AG04449 (cell line): ENCODE data around the gene SHISAL1.

Experiments
- CTCF ChIA-PET: fragments of 350-600 bp; formaldehyde crosslinking; extraction: SDS; loops from one replicate; lab custom pipeline; 2021; ENCODE audit warnings: antibody characterized with exemption; lab: Yijun Ruan, JAX
- POLR2A ChIA-PET: fragments of 400-600, 350-600 bp; formaldehyde crosslinking; extraction: SDS; loops from one replicate; lab custom pipeline; 2020; ENCODE audit warnings: antibody characterized with exemption, inconsistent platforms; lab: Yijun Ruan, JAX
- DNase-seq: peaks from one replicate; pipeline ENCODE4 v3.0.0-alpha.2; 2010; ENCODE audit warnings: low read depth, low spot score
- H3K4me3 ChIP-seq: 2 replicates; pipeline ENCODE4 v1.5.1; 2011; ENCODE audit warnings: low read depth, mild to moderate bottlenecking, control low read depth, low read length
- TF ChIP-seq, protein P1 (sequence below): IDR thresholded peaks from one replicate; pipeline ENCODE4 v1.5.1; 2011; ENCODE audit warnings: mild to moderate bottlenecking, moderate library complexity, low read length, control low read depth, inconsistent platforms; ENCODE audit not compliant: insufficient read depth; ENCODE audit errors: missing control alignments

SHISAL1 gene

DNA sequence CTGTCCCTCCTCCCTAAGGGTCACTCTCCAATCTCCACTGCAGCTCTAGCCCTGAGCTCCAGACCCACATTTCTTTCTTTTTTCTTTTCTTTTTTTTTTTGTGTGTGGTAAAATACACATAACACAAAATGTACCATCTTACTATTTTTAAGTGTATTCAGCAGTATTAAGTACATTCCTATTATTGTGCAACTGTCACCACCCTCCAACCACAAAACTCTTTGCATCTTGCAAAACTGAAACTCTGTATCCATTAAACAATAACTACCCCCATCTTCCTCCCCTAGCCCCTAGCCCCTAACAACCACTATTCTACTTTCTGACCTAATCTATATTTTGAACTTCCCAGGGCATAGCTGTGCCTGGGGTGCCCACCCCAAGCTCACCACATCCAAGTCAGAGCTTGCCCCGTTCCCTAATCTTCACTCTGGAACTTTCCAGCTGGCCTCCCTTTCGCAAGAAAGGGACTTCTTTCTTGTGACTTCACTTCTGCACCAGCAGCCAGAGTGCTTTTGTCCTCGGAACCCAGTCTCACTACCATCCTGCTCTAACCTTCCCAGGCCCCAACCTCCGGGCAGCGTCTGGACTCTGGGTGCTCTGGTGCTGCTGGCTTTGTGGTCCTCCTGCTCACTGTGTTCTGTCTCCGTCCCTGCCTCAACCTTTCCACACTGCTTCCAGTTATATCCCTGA, 101.3 kb downstream of the SHISAL1 start:
- POLR2A ChIA-PET = no interaction called here
- TF ChIP-seq, protein P1, sequence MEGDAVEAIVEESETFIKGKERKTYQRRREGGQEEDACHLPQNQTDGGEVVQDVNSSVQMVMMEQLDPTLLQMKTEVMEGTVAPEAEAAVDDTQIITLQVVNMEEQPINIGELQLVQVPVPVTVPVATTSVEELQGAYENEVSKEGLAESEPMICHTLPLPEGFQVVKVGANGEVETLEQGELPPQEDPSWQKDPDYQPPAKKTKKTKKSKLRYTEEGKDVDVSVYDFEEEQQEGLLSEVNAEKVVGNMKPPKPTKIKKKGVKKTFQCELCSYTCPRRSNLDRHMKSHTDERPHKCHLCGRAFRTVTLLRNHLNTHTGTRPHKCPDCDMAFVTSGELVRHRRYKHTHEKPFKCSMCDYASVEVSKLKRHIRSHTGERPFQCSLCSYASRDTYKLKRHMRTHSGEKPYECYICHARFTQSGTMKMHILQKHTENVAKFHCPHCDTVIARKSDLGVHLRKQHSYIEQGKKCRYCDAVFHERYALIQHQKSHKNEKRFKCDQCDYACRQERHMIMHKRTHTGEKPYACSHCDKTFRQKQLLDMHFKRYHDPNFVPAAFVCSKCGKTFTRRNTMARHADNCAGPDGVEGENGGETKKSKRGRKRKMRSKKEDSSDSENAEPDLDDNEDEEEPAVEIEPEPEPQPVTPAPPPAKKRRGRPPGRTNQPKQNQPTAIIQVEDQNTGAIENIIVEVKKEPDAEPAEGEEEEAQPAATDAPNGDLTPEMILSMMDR = no peak
- DNase-seq = no peak
- no peak overlapping the region for H3K4me3 ChIP-seq
- CTCF ChIA-PET = no interaction called here

DNA sequence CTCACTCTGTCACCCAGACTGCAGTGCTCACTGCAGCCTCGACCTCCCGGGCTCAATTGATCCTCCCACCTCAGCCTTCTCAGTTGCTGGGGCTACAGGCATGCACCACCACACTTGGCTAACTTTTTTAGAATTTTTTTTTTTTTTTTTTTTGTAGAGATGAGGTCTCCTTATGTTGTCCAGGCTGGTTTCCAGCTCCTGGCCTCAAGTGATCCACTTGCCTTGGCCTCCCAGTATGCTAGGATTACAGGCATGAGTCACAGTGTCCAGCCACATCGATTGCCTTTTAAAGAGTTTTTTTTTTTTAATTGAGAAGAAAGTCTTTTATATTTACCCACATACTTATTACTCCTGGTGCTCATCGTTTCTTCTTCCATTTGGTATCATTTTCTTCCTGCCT, 102.0 kb downstream of the SHISAL1 start:
- H3K4me3 ChIP-seq = no peak overlapping the region
- TF ChIP-seq, protein P1 = no peak
- ChIA-PET CTCF (no interaction called here), POLR2A (no interaction called here)
- DNase-seq = no peak

DNA sequence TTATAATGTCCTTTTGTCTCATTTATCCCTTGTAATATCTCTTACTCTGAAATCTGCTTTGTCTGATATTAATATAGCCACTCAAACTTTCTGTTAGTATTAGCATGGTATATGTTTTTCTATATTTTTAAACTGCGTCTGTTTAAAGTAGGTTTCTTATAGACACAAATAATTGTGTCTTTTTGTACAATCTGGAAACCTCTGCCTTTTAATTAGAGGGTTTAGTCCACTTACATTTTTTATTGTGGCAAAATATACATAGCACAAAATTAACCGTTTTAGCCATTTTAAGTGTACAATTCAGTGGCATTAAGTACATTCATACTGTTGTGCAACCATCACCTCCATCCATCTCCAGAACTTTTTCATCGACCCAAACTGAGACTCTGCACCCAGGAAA, 103.4 kb downstream of the SHISAL1 start:
- ChIA-PET POLR2A (no interaction called here), CTCF (no interaction called here)
- DNase-seq = no peak
- TF ChIP-seq, protein P1 = no peak
- H3K4me3 ChIP-seq = no peak overlapping the region

DNA sequence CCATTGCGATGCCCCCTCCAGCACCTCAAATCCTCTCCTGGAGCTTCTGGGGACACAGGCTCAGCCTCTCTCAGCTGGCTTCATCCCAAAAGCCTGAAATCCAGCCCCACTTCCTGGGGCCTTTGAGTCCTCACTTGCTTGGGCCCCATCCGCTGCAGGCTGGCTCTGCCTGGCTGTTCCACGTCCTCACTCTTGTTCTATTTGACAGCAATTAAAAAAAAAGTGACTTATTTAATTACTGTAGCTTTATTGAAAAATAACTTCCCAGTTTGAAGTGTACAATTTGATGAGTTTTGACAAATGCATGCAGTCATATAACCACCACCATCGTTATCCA, 104.8 kb downstream of the SHISAL1 start:
- TF ChIP-seq, protein P1 = no peak
- POLR2A ChIA-PET = interaction anchor here (0.7 kb wide), 1 partner anchor 63 kb away, joined by 3 read pairs; no protein-coding TSS in a partner anchor

DNA sequence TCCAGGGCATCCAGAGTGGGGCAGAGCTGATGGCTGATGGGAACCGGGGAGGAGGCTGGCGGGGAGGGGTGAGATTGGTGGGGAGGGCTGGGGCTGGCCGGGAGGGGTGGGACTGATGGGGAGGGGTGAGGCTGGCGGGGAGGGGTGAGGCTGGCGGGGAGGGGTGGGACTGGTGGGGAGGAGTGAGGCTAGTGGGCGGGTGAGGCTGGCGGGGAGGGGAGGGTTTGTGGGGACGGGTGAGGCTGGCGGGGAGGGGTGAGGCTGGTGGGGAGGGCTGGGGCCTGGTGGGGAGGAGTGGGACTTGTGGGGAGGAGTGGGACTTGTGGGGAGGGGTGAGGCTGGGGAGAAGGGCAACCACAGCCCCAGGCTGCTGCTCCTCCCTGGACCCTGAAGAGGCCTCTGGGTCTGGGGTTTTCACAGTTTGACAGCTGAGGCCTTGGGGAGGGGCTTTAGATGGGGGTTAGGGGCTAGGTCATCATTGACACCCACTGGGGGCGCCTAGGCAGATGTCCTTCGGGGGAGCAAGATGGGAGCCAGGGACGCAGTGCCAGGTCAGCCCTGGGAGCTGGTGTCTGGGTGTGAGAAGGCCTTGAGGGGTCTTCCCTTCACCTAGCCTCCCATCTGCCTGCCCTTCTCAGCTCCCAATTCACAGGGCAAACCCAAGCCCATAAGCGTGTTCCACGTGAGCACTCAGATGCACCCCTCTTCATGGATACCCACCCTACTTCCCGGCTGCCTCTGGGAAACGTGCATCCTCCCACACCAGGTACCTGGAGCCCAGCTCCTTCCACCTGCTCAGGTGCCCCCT, 105.4 kb downstream of the SHISAL1 start:
- POLR2A ChIA-PET = interaction anchor here (0.7 kb wide), 1 partner anchor 63 kb away, joined by 3 read pairs; no protein-coding TSS in a partner anchor
- no peak overlapping the region for H3K4me3 ChIP-seq
- DNase-seq = no peak
- CTCF ChIA-PET = interaction anchor here (1.0 kb wide), 1 partner anchor 14 kb away, joined by 3 read pairs; no protein-coding TSS in a partner anchor
- TF ChIP-seq, protein P1 = no peak

More for the DNA sequence above, 104.8 kb downstream of the SHISAL1 start:
- CTCF ChIA-PET = no interaction called here
- no peak for DNase-seq
- no peak overlapping the region for H3K4me3 ChIP-seq

DNA sequence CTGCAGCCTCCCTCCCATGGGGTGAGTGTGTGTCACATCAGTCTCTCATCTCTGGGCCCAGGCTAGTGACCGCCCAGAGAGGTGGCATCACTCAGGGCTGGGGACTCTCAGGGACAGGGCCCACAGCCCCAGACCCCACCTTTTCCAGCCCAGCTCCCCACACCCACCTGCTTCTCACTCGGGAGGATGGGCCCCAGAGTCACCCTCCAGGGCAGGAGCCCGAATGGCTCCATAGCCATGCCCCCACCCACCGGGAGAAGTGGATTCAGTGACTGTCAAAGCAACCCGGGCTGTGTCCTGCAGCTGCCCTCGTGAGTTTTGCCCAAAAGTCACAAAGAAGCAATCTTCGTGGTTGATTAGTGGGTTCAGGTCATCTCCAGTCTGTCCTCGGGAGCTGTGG, 106.1 kb downstream of the SHISAL1 start:
- no peak for DNase-seq
- ChIA-PET CTCF (interaction anchor here (1.0 kb wide), 1 partner anchor 15 kb away, joined by 3 read pairs; no protein-coding TSS in a partner anchor), POLR2A (no interaction called here)
- TF ChIP-seq, protein P1 = no peak
- H3K4me3 ChIP-seq = no peak overlapping the region
